GM12892 (cell line): ENCODE data around the gene LPAR3.

Experiments used
- POLR2AphosphoS5 ChIP-seq: IDR thresholded peaks from 2 replicates; pipeline ENCODE4 v1.6.1; 2011; ENCODE audit warnings: low read depth, low read length, control low read depth
- TAF1 ChIP-seq: IDR thresholded peaks from 2 replicates; pipeline ENCODE4 v1.6.1; 2011; ENCODE audit warnings: low read depth, mild to moderate bottlenecking, control low read depth, low read length, borderline replicate concordance

GRCh38 chr1:84849357-84849975 lies 43.5 kb downstream of the LPAR3 start:
- TF ChIP-seq POLR2AphosphoS5 (no peak), TAF1 (no peak)
